NB4 (cell line): Measurements from ENCODE around the gene TFEC.
"Not testable (repeated sequence)": the region's sequence is repeated elsewhere in the genome, so short reads cannot be mapped to it uniquely, and the experiment has no call there.

Source experiments
- DNase-seq: peaks from one replicate; pipeline ENCODE4 v3.0.0; 2010; ENCODE audit warnings: low read depth
- H3K4me3 ChIP-seq: one replicate; pipeline ENCODE4 v1.5.1; 2011; ENCODE audit warnings: mild to moderate bottlenecking, low read depth, low read length, moderate library complexity
- MYC ChIP-seq: IDR thresholded peaks from 2 replicates; pipeline ENCODE4 v1.6.1; 2011; ENCODE audit warnings: low read depth, low read length
- POLR2A ChIP-seq: IDR thresholded peaks from 2 replicates; pipeline ENCODE4 v1.6.1; 2011; ENCODE audit warnings: mild to moderate bottlenecking; ENCODE audit not compliant: insufficient read length; ENCODE audit errors: extremely low read depth
- TF ChIP-seq, protein P1 (sequence below): IDR thresholded peaks from one replicate; pipeline ENCODE4 v1.5.1; 2012; ENCODE audit warnings: low read depth, low read length
- TF ChIP-seq, protein P2 (sequence below): IDR thresholded peaks from 2 replicates; pipeline ENCODE4 v1.6.1; 2011; ENCODE audit warnings: low read depth, low read length

Gene TFEC

DNA sequence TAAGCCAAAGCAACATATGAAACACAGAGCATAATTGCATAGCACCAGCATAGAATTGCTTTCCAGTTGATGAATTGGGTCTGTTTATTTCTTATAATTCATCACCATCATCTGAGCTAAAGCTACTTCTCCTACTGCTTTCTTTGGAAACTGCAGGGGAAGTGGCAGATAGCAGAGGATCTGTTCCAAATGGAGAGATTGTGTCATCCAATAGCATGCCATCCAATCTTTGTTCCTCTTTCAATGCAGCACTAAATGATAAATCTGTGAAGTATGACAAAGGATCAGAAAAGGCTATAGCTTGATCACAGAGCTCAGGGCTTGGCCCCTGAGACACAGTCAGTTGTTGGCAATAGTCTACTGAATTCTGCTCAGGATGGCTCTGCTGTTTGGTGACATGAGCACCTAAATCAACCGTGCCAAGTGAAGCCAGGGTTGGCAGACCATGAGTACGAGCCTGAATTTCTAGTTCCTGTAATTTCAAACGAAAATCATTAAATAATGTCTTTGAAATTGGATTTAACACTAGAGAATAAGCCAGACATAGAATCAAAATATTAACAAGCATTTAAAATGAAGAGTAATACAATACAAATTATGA is 90.0 kb downstream of the TFEC start:
- DNase-seq: no peak
- H3K4me3 ChIP-seq: no peak overlapping the region
- TF ChIP-seq, protein P1, sequence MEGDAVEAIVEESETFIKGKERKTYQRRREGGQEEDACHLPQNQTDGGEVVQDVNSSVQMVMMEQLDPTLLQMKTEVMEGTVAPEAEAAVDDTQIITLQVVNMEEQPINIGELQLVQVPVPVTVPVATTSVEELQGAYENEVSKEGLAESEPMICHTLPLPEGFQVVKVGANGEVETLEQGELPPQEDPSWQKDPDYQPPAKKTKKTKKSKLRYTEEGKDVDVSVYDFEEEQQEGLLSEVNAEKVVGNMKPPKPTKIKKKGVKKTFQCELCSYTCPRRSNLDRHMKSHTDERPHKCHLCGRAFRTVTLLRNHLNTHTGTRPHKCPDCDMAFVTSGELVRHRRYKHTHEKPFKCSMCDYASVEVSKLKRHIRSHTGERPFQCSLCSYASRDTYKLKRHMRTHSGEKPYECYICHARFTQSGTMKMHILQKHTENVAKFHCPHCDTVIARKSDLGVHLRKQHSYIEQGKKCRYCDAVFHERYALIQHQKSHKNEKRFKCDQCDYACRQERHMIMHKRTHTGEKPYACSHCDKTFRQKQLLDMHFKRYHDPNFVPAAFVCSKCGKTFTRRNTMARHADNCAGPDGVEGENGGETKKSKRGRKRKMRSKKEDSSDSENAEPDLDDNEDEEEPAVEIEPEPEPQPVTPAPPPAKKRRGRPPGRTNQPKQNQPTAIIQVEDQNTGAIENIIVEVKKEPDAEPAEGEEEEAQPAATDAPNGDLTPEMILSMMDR: no peak
- TF ChIP-seq MYC (no peak), POLR2A (no peak)
- TF ChIP-seq, protein P2, sequence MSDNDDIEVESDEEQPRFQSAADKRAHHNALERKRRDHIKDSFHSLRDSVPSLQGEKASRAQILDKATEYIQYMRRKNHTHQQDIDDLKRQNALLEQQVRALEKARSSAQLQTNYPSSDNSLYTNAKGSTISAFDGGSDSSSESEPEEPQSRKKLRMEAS: no peak

DNA sequence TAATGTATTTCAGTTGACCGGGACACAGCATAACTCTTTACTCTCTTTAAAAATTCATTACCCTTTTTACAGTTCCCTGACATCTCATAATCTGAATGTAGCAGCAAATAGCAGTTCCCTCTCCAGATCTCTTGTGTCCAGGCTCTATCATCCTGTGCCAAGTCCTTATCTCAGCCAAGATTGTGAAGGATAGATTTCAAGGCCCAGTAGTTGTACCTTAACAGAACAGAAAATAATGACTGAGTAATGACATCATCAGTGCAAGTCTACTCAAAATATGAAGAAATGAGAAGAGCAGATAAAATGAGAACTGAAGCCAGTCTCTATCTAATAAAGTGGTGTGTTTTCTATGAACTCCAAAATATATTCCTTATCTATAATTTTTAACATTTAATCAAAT is 92.6 kb downstream of the TFEC start:
- H3K4me3 ChIP-seq: no peak overlapping the region
- no peak for DNase-seq
- TF ChIP-seq, protein P2: no peak
- no peak for TF ChIP-seq MYC
- TF ChIP-seq POLR2A: no peak
- TF ChIP-seq, protein P1: no peak

DNA sequence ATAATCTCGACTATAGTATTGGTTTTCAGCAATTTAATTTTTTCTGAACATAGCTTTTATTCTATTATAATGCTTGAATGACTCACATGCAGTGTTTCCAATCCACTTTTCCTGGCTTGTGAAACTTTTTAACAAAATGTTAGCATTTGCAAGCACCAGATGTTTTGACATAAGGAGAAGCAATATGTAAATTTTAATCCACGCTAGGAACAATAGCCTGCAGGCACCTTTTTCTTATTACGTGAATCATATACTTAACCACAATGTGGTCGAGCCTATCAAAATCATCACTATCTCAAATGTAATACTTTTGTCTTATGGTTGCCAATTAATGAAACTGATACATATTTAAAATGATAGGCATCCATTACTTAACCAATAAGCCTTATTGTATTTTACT is 97.1 kb downstream of the TFEC start:
- DNase-seq: no peak
- TF ChIP-seq, protein P1: no peak
- no peak for TF ChIP-seq POLR2A
- TF ChIP-seq, protein P2: no peak
- TF ChIP-seq MYC: no peak

DNA sequence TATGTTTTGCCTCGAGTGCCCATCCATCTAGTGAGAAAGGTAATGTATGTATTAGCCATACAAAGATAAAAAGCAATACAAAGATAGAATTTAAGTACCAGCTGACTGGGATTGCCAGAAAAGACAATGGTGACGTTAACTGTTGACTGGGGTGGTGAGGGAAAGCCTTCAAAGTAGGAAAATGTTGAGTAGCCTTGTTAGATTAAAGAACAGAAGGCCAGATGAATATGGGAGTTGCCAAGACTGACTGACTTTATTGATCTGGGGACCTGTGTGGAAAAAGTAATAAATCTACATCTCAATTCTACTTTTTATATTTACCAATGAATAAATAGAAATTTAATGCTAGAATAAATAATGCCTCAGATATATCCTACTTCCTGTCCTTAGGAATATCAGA is 97.7 kb downstream of the TFEC start:
- H3K4me3 ChIP-seq: no peak overlapping the region
- TF ChIP-seq, protein P1: no peak
- TF ChIP-seq POLR2A: no peak
- TF ChIP-seq, protein P2: no peak
- TF ChIP-seq MYC: no peak
- DNase-seq: no peak

More for the DNA sequence above, 97.1 kb downstream of the TFEC start:
- H3K4me3 ChIP-seq: no peak overlapping the region

DNA sequence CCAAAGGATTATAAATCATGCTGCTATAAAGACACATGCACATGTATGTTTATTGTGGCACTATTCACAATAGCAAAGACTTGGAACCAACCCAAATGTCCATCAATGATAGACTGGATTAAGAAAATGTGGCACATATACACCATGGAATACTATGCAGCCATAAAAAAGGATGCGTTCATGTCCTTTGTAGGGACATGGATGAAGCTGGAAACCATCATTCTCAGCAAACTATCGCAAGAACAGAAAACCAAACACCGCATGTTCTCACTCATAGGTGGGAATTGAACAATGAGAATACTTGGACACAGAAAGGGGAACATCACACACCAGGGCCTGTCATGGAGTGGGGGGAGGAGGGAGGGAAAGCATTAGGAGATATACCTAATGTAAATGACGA is 100.4 kb downstream of the TFEC start:
- not testable (repeated sequence) for H3K4me3 ChIP-seq, DNase-seq

DNA sequence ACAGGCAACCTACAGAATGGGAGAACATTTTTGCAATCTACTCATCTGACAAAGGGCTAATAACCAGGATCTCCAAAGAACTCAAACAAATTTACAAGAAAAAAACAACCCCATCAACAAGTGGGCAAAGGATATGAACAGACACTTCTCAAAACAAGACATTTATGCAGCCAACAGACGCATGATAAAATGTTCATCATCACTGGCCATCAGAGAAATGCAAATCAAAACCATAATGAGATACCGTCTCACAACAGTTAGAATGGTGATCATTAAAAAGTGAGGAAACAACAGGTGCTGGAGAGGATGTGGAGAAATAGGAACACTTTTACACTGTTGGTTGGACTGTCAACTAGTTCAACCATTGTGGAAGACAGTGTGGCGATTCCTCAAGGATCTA is 100.8 kb downstream of the TFEC start:
- H3K4me3 ChIP-seq, DNase-seq: not testable (repeated sequence)

DNA sequence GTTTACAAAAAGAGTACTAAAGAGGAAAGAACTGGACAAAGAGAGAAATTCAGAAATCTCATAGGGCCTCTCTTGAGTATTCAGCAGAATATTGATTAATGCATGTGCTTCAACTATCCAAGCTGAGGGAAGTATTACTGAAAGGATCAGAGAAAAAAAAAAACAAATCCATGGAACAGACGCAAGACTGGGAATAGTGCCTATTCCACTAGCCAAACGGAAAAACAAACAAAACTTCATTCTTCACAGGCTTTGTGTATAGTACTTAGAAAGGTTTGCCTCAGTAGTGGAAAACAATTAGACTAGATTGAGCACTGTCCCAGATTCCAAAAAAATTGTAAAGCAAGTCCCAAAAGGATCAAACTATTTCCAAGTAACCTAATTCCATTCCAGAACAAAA is 106.2 kb downstream of the TFEC start:
- no peak for TF ChIP-seq MYC
- no peak for TF ChIP-seq POLR2A
- TF ChIP-seq, protein P1: no peak
- TF ChIP-seq, protein P2: no peak
- DNase-seq: no peak
- no peak overlapping the region for H3K4me3 ChIP-seq
